ENCODE measurements around the gene GNL1. TPM values are rescaled to one million over a fixed set of nuclear protein-coding genes. Genes with fewer than 3 reads are reported as not detected.
"Not testable (repeated sequence)": the region's sequence is repeated elsewhere in the genome, so short reads cannot be mapped to it uniquely, and the experiment has no call there.

The GNL1 gene
- total RNA-seq, 1 experiment from 2014 or later = 81.3 TPM

DNA sequence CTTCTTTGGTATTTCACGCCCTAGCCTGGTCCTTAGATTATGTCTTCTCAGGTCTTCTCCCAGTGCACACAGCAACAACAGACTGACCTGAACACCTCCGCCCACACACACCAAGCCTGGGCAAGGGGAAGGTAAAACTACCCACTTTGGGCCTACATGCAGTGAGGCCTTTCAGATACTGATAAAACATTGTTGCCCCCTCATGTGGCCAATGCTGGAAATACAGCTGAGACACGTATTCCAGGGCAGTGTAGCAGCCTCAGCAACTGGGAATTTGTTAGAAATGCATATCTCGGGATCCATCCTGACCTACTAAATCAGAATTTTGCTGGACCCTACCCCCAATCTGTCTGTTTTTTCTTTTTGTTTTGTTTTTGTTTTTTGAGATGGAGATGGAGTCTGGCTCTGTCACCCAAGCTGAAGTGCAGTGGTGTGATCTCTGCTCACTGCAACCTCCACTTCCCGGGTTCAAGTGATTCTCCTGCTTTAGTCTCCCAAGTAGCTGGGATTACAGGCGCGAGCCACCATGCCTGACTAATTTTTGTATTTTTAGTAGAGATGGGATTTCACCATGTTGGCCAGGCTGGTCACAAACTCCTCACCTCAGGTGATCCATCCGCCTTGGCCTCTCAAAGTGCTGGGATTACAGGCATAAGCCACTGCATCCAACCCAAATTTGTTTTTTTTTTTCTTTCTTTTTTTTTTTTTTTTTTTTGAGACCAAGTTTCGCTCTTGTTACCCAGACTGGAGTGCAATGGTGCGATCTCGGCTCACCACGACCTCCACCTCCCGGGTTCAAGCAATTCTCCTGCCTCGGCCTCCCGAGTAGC, 41.2 kb upstream of the GNL1 start:
- H3K27me3 Mint-ChIP-seq (ENCODE audit: unreplicated experiment); H3K9me3 Mint-ChIP-seq (ENCODE audit: low read depth, unreplicated experiment); BruUV-seq (replicated peaks); H3K4me1 Mint-ChIP-seq (ENCODE audit: low read depth, unreplicated experiment); H3K4me3 Mint-ChIP-seq (ENCODE audit: low read depth, unreplicated experiment): not testable (repeated sequence)
- CTCF ChIA-PET = interaction anchor here (0.7 to 3.2 kb wide), 10 partner anchors 13 to 144 kb away, joined by 3 to 28 read pairs (median 4); no protein-coding TSS in a partner anchor
- H3K36me3 Mint-ChIP-seq (ENCODE audit: insufficient read depth, unreplicated experiment) = peaks cover 89% of the 10 kb centered on the region
- intact Hi-C loops (cut with micrococcal nuclease; ENCODE audit: unreplicated experiment) = loop anchor here (1.0 to 5.0 kb wide), 2 partner anchors 55 to 114 kb away; no protein-coding TSS in a partner anchor
- TF ChIP-seq, protein P1, sequence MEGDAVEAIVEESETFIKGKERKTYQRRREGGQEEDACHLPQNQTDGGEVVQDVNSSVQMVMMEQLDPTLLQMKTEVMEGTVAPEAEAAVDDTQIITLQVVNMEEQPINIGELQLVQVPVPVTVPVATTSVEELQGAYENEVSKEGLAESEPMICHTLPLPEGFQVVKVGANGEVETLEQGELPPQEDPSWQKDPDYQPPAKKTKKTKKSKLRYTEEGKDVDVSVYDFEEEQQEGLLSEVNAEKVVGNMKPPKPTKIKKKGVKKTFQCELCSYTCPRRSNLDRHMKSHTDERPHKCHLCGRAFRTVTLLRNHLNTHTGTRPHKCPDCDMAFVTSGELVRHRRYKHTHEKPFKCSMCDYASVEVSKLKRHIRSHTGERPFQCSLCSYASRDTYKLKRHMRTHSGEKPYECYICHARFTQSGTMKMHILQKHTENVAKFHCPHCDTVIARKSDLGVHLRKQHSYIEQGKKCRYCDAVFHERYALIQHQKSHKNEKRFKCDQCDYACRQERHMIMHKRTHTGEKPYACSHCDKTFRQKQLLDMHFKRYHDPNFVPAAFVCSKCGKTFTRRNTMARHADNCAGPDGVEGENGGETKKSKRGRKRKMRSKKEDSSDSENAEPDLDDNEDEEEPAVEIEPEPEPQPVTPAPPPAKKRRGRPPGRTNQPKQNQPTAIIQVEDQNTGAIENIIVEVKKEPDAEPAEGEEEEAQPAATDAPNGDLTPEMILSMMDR (IDR thresholded peaks at IDR 0.05; ENCODE audit: unreplicated experiment) = peak; percentile 88
- H3K27ac Mint-ChIP-seq (ENCODE audit: unreplicated experiment) = peak overlapping the region; percentile 41
- DNase-seq = peak; percentile 88

- Mint-ChIP-seq H3K36me3 (ENCODE audit: insufficient read depth, unreplicated experiment) (peaks cover 88% of the 10 kb centered on the region), H3K9me3 (ENCODE audit: low read depth, unreplicated experiment) (no peaks in the 10 kb centered on the region), H3K27ac (ENCODE audit: unreplicated experiment) (no peak overlapping the region), H3K4me1 (ENCODE audit: low read depth, unreplicated experiment) (peaks cover 27% of the 10 kb centered on the region), H3K4me3 (ENCODE audit: low read depth, unreplicated experiment) (no peak overlapping the region), H3K27me3 (ENCODE audit: unreplicated experiment) (no peaks in the 10 kb centered on the region)
- CTCF ChIA-PET = no interaction called here
- BruUV-seq (replicated peaks) = TSS peak; percentile 1
- intact Hi-C loops (cut with micrococcal nuclease; ENCODE audit: unreplicated experiment) = no loop called here
- TF ChIP-seq, protein P1 (IDR thresholded peaks at IDR 0.05; ENCODE audit: unreplicated experiment) = no peak
- DNase-seq = no peak
These were observed 36.0 kb upstream of the GNL1 start for GRCh38 chr6:30592287-30592686.

- Mint-ChIP-seq H3K4me3 (ENCODE audit: low read depth, unreplicated experiment) (no peak overlapping the region), H3K4me1 (ENCODE audit: low read depth, unreplicated experiment) (peaks cover 27% of the 10 kb centered on the region), H3K27ac (ENCODE audit: unreplicated experiment) (peak overlapping the region; percentile 62), H3K9me3 (ENCODE audit: low read depth, unreplicated experiment) (no peaks in the 10 kb centered on the region), H3K27me3 (ENCODE audit: unreplicated experiment) (no peaks in the 10 kb centered on the region), H3K36me3 (ENCODE audit: insufficient read depth, unreplicated experiment) (peaks cover 89% of the 10 kb centered on the region)
- peak; percentile 55 for DNase-seq
- intact Hi-C loops (cut with micrococcal nuclease; ENCODE audit: unreplicated experiment) = no loop called here
- TF ChIP-seq, protein P1 (IDR thresholded peaks at IDR 0.05; ENCODE audit: unreplicated experiment) = no peak
- CTCF ChIA-PET = interaction anchor here (0.7 to 0.9 kb wide), 2 partner anchors 24 to 34 kb away, joined by 4 to 6 read pairs; partner anchors contain the start of gene PRR3
- BruUV-seq (replicated peaks) = no TSS peak
These were observed 34.7 kb upstream of the GNL1 start for GRCh38 chr6:30591008-30591407.

GRCh38 chr6:30590509-30590908, 34.2 kb upstream of the GNL1 start:
- Mint-ChIP-seq H3K9me3 (ENCODE audit: low read depth, unreplicated experiment) (no peaks in the 10 kb centered on the region), H3K27ac (ENCODE audit: unreplicated experiment) (peak overlapping the region; percentile 62)

More at GRCh38 chr6:30590509-30590908, 34.2 kb upstream of the GNL1 start:
- TF ChIP-seq, protein P1 (IDR thresholded peaks at IDR 0.05; ENCODE audit: unreplicated experiment) = no peak
- Mint-ChIP-seq H3K4me1 (ENCODE audit: low read depth, unreplicated experiment) (peaks cover 27% of the 10 kb centered on the region), H3K27me3 (ENCODE audit: unreplicated experiment) (no peaks in the 10 kb centered on the region), H3K36me3 (ENCODE audit: insufficient read depth, unreplicated experiment) (peaks cover 92% of the 10 kb centered on the region), H3K4me3 (ENCODE audit: low read depth, unreplicated experiment) (no peak overlapping the region)
- BruUV-seq (replicated peaks) = no TSS peak
- CTCF ChIA-PET = interaction anchor here (0.9 kb wide), 1 partner anchor 24 kb away, joined by 6 read pairs; no protein-coding TSS in a partner anchor
- no peak for DNase-seq
- intact Hi-C loops (cut with micrococcal nuclease; ENCODE audit: unreplicated experiment) = no loop called here

All from Calu3 (cell line).